GM18870 (cell line): ENCODE data around the gene C6.
"Not testable (repeated sequence)": the region's sequence is repeated elsewhere in the genome, so short reads cannot be mapped to it uniquely, and the experiment has no call there.

ENCODE experiments used
- ATAC-seq: cut with Tn5 transposase; IDR thresholded peaks from one replicate; pipeline ENCODE4 v1.9.1; 2021; ENCODE audit warnings: moderate library complexity; ENCODE audit not compliant: unreplicated experiment

The C6 gene

DNA sequence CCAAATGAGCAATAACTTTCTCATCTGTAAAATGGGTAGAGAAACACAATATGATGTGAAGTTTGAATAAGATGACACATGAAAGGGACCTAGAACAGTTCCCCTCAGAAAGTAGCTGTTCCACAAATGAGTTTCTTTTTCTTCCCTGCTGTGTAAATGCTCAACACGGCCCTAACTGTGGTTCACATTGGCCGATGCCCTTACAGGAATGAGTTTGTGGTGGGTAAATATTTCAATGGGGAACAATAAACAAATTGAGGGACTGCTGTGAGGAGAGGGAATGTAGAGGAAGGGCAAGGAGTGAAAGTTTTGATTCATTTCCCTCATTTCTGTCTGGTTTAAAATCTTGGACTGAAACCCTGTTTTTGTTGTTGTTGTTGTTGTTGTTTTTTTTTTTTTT, 12.8 kb downstream of the C6 start:
- no peak for ATAC-seq

DNA sequence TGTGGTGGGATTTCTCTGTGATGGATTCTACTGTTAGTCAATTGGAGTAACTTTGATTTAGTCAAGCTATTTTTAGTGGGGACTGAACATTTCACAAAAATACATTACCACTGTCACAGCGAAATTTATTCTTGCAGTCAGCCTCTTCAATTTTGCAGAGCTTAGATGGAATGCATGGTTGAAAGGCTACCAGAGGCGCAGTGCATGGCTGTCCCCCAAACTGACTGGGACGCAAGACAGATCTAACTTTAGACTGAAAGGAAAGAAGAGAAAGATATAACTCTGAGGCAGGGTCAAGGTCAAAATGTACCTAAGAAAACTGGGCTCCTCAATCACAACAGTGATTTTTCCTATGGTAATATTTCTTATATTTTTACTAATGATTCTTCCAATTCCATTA, 13.7 kb downstream of the C6 start:
- no peak for ATAC-seq

DNA sequence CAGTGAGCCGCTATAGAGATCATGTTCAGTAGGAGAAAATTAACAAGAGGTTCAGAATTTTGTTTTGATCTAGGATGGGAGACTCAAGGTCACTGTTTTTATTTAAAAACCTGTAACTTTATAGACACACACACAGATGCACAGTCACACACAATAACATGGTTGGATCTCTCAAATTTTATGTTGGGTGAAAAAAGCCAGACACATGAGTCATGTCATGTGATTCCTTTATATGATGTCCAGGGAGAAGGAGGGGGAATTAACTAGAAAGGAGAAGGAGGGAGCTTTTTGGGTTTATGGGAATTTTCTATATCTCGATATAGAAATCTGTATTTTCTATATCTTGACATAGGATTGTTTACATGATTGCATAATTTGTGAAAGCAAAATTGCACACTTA, 17.1 kb downstream of the C6 start:
- ATAC-seq: no peak

DNA sequence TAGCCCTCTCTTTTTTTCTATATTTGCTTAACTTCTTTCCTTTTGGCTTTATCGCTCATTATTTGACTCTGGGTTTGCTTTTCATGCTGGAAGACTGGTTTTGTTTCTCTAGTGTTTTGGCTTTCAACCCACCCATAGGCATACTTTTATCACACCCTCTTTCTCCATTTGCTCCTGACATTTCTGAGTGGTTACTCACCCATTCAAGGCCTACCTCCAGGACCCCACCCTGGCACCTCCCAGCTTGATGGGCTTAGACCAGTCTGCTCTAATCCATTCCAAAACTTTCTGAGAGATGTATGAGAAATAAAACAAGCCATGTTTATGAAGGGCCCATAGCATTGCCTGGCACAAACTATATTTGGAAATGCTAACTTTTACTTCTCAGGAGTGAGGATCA, 18.1 kb downstream of the C6 start:
- no peak for ATAC-seq

DNA sequence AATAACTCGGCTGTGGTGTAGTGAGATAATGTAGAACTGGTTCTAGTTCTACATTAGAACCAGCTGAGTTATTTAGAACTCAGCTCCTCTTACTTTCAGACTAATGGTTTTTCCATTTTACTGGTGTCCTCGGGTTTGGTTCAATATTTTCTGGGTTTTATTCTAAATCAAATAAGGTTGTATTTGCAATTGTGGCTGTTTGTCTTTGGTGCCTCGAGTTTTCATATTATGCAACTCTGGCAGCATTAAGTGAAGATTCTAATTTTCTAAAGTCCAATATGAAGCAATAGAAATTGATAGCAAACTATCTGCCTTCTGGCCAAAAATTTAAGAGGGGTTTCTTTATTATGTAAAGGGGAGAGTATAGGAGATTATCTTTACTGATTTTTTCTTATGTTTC, 19.0 kb downstream of the C6 start:
- no peak for ATAC-seq

DNA sequence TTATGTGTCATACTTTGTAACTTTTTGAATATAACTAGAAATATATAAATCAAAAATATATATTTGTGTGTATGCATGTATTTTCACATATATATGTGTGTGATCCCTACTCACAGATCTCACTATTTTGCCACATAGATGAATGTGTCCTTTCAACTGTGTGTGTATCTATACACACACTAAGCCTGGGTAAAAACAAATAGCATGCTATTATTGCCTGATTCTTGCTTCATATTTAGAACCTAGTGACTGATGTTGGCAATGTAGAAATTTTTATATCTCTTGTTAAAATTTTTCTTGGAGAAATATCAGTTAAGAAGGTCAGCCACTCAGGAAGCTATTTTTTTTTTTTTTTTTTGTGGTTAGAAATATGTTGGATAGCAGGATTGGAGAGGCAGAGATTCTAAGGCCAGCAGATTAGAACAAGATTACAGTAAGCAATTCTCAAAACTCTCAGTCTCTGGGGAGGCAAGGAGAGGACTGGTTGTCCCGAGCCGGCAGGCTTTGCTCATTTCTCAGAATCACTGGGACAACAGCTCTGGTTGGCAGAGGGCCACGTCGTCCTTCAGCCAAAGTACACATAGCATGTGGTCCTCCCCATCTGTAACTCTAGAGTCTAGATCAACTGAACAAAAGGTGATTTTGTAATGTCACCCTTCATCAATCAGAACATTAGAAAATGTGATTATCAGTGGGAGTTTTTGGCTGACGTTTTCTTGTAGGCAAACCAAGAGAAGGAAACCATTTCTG, 19.7 kb downstream of the C6 start:
- no peak for ATAC-seq

DNA sequence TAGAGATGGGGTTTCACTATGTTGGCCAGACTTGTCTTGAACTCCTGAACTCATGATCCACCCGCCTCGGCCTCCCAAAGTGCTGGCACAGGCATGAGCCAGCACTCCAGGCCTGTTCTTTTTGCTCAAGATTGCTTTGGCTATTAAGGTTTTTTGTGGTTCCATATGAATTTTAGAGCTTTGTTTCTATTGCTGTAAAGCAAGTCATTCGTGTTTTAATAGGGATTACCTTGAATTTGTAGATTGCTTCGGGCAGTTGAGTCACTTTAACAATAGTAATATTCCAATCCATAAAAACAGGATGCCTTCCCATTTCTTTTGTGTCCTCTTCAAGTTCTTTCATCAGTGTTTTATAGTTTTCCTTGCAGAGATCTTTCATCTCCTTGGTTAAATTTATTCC, 22.1 kb downstream of the C6 start:
- no peak for ATAC-seq

DNA sequence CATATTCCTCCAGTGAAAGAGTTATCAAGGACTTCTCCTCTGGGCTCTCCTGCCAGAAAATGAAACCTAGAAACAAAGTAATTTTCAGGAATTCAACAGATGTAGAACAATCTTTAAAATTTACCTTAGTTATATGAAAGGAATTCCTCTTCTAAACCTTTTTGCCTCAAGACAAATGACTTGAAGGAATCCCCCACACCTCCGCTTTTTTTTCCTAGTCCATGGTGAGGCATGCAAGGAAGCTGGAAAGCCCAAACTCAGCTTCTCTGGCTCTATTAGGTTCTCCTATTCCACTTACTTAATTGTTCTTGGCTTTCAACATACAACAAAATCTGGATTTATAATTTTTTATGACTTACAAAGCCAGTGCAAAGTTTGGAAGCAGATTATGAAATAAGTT, 27.2 kb downstream of the C6 start:
- no peak for ATAC-seq

DNA sequence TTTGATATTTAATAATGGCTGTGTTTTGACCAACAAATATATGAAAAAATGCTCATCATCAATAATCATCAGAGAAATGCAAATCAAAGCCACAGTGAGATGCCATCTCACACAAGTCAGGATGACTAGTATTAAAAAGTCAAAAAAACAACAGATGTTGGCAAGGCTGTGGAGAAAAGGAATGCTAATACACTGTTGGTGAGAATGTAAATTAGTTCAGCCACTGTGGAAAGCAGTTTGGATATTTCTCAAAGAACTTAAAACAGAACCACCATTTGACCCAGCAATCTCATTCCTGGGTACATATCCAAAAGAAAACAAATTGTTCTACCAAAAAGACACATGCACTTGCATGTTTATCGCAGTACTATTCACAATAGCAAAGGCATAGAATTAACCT, 30.0 kb downstream of the C6 start:
- not testable (repeated sequence) for ATAC-seq

DNA sequence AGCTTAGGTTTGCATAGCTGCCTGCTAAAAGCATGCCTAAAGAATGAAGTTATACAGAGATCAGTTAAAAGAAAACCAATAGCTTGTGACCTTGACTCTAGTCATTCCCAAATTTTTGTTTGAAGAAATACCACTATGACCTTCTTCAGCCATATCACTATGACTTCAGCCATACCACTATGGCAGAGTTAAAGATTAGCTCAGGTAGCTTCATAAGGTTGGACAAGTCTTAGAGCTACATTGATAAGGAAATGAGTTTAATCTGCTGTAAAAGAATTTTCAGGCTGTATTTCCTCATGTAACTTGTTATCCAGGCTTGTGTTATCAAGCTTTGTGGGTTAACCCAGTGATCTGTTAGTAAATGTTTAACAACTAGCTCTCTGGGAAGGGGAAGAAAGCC, 30.7 kb downstream of the C6 start:
- ATAC-seq: no peak

DNA sequence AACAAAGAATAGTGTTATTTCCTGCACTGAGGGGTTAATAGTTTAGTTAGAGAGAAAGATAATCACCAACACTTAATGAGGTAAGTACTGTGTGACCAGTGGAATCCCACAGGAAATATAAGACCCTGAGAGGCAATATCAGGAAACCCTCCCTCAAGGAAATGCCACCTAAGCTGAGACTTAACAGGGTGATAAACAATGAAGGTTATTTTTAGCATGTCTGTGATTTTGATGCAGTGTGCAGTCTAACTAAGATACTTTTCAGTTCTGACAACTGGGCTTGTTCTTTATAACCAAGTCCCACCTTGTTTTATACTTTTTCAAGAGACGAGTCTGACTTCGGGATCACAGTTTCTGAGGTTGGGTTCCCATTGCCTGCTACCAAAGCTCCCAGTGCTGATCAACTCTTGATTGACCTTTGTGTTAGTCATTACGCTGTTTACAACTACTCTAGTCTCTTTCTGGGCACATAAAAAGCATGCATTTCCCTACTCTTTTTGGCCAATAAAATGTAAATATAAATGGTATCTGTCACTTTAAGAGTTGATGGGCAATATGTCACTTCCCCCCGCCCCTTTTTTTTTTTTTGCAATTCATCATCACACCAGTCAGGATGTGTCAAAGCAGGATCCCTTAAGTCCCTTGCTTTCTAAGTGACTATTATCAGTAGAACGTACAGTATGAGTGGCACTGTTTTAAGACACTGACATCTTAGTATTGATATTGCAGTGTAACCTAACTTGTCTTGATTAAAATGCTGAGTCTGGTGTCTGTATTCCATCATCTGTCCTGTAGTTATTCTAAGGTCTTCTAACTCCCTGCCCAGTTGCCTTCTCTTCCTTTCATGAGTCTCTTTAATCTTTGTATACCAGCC, 31.4 kb downstream of the C6 start:
- ATAC-seq: no peak

DNA sequence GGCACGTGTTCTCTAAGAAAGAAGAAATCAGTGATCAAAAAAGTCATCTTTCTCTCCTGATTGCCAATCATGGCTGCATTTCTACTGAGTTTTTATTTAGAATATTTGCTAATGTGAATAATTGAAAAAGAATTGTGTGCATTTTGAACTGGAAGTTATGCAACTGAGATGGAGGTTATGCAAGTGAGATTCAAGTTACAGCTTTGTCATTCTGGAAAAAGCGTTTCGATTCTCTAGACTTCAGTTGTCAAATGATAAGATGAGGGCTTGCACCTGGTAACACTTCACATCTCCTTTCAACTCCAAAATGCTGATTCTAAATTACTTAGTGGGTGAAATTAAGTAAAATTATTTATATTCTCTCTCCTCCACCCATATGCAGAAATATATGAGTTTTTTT, 36.4 kb downstream of the C6 start:
- ATAC-seq: no peak

DNA sequence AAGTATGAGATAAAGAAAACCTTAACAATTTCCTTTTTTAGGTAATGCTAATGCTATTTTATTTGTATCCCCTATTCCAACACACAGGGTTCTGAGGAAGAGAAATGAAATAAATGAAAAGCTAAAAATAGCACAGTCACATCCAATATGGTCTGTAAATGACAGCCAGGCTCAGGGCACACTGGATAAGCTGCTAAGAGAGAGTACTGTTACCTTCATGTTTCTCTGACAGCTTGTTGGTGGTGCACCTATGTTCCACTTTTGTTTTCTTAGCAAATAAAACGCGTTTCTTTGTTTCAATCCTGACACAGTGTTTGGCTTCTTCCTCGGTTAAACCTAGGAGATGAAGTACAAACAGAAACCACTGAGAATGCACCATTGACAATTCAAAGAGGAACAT, 41.3 kb downstream of the C6 start:
- no peak for ATAC-seq

DNA sequence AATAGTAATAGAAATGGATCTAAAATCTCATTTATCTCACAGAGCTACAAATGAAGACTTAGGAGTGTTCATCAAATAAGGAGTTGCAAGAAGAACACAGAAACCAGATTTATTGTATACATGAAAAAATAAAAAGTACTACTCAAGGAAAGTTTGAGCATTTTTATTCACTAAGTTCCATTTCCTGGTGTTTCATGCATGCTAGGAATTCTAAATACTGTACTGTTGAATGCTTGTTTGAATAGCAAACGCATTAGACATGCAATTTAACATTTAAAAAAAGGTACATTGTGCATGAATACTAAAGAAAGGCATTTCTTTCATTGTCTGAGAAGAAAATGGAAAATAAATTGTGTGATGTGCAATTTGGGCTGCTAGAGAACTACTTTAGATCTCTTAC, 52.1 kb downstream of the C6 start:
- ATAC-seq: no peak

DNA sequence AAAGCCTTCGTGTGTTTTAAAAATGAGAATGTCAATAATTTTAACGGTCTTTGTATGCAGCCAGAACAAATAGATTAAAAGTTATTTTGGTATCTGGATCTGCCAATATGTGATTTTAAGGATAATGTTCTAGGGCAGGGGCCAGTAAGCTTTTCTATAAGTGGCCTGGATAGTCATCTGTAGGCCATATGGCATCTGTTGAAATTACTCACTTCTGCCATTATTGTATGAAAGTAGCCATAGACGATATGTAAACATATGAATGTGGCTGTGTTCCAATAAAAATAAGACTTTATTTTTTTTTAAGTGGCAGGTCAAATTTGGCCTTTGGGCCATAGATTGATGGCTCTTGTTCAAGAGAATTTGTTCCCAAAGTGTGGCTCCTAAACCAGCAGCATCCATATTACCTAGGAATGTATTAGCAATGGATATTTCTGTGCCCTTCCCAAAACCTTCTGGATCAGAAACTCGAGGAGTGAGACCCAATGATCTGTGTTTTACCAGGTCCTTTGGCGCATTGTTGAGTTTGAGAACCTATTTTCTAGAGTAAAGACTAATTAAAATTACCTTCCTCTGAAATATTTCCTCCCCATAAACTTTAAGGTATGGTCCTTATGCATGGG, 55.9 kb downstream of the C6 start:
- no peak for ATAC-seq

DNA sequence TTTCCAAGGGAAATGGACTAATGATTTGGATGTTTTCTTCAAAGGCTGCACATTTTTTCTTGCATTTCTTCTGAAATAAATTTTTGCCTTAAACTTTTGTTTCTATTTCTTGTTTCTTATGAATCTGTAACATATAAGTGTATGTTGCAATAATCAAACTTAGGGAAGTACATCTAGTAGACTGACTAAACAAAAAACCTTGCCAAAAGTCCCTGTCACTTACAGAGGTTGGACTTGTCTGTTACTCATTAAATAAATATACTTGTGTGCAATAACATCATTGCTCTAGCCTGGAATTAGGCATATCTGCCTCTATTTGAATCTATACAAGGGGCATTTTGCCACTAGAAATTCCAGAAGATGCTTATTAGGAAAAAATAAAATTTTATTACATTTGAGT, 56.6 kb downstream of the C6 start:
- ATAC-seq: no peak

DNA sequence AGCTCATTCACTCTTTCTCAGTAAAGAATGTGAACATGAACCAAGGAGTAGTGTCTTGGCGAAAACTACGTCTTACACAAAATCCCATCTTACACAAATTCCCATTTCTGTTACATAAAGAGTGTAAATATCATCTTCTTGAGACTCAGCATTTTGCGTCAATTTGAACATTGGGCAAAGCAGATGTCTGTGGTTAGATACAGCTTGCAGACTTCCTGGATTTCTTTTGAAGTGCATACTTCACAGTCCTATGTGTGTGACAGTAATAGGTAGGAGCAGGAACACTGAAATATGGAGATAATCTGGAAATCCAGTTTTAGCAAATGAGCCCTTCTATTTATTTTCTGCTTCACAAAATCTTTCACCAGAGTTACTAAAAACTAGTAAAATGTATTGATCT, 58.8 kb downstream of the C6 start:
- no peak for ATAC-seq

DNA sequence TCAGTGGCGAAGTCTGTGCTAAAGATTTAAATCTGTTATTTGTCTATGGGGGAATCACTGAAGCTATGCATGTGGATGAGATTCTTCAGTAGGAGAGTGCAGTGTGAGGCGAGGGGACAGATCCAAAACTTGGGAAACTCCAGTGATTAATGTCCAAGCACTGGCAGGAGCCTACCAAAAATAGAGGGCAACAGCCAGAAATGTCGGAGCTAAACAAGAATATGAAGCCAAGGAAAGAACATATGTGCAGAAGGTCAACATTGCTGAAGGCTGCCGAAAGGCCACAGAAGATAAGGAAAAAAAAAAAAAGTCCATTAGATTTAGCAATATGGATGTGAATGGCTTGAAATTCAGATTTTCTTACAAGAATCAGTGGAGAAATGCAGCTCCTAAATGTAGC, 61.8 kb downstream of the C6 start:
- ATAC-seq: no peak

DNA sequence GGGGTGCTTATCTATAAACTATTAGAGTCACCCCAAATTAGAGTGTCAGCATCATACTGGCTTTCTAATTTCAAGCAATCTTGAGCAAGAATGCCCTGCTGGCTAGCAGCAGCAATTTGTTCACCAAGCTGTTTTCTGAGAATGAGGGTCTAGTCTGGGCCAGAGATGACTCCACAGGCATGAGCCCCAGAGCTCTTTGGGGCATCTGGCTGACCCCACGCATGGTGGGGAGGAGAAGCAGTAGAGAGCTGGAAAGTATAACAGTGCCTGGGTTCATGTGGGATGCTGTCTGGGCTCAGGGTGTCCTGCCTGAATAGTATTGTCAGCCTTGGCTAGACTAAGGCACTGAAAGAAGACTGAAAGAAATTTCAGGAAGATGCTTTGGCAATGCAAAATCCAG, 64.9 kb downstream of the C6 start:
- no peak for ATAC-seq

DNA sequence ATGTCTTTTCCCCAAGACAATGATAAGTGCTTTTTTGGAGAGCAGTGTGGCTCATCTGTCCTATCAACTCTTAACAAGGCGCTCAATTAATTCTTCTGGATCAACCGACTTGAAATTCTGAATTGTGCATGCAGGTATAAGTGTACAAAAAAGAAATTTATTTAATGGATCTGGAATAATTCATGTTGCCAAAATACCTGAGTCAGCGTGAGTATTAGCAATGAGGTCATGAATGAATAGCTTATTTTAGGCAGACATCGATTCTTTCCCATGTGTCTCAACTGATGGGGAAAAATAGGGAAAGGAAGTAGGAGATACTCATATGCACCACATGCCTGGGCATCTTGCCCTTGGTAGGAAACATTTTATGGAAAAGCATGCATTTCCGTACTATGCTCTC, 68.0 kb downstream of the C6 start:
- no peak for ATAC-seq

DNA sequence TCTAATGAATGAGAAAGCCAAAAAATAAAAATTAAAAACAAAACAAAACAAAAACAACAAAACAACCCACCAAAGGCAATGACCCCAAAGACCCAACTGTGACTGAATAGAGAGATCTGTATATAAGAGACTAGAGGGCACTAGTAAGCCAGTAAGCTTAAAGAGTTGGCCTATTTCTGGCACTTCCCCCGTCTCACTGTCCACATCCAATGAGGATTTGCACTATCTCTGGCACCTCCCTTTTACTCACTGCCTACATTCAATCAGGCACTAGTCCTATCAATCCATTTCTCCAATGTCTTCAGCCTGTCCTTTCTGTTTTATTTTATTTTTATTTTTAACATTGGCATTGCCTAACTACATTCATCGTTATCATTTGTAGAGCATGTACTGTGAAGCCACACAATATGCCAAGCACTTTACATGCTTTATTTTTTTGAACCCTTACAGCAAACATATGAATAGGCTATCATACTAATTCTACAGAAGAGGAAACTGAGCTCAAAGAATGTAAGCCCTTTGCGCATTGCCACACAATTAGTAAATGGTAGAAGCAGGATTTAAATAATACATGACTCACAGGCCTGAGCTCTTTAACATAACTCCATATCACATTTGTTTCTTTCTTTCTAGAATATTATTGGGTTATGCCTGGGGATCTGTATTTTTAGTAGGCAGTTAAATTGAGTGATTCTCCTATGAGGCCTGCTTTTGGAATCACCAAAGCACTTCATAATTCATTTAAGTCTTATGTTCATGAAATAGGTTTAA, 70.0 kb downstream of the C6 start:
- ATAC-seq: no peak
